ENCODE results near the gene CEP135.

GRCh38 chr4:55979562-55979961 lies 30.8 kb downstream of the CEP135 start:
- TF ChIP-seq CTCF (IDR thresholded peaks at IDR 0.05) = no peak
- no peak for TF ChIP-seq POLR2A (IDR thresholded peaks at IDR 0.05)
